HCT116 (cell line): ENCODE measurements around the gene CDCP1.

ENCODE experiments used
- EZH2 ChIP-seq: fragments of 200-600 bp; sonication (generic); IDR thresholded peaks from 2 replicates; pipeline ENCODE4 v1.6.1; 2017; ENCODE audit warnings: antibody characterized with exemption, mixed run types
- POLR2A ChIP-seq: IDR thresholded peaks from 2 replicates; pipeline ENCODE4 v1.7.0; 2011; ENCODE audit warnings: borderline replicate concordance; ENCODE audit not compliant: insufficient read depth, insufficient read length; ENCODE audit errors: extremely low read depth
- REST ChIP-seq: IDR thresholded peaks from 2 replicates; pipeline ENCODE4 v1.6.1; 2012; ENCODE audit warnings: low read depth
- TF ChIP-seq, protein P1 (sequence below), 3 experiments: fragments of 200-600 bp in 1 of 3; sonication (generic) in 1 of 3; IDR thresholded peaks in 2 of 3; conservative IDR thresholded peaks in 1 of 3; 2 replicates each; pipeline ENCODE4 v1.5.1; 2012 to 2017; ENCODE audit warnings: low read depth in 2 of 3, low read length in 2 of 3, antibody characterized with exemption in 1 of 3, borderline replicate concordance in 1 of 3, control low read depth in 1 of 3, mild to moderate bottlenecking in 1 of 3, mixed read lengths in 1 of 3, mixed run types in 1 of 3, moderate library complexity in 1 of 3; ENCODE audit not compliant: insufficient read depth in 1 of 3

GRCh38 chr3:45035441-45036301 lies 110.5 kb downstream of the CDCP1 start:
- TF ChIP-seq, protein P1, sequence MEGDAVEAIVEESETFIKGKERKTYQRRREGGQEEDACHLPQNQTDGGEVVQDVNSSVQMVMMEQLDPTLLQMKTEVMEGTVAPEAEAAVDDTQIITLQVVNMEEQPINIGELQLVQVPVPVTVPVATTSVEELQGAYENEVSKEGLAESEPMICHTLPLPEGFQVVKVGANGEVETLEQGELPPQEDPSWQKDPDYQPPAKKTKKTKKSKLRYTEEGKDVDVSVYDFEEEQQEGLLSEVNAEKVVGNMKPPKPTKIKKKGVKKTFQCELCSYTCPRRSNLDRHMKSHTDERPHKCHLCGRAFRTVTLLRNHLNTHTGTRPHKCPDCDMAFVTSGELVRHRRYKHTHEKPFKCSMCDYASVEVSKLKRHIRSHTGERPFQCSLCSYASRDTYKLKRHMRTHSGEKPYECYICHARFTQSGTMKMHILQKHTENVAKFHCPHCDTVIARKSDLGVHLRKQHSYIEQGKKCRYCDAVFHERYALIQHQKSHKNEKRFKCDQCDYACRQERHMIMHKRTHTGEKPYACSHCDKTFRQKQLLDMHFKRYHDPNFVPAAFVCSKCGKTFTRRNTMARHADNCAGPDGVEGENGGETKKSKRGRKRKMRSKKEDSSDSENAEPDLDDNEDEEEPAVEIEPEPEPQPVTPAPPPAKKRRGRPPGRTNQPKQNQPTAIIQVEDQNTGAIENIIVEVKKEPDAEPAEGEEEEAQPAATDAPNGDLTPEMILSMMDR (IDR thresholded peaks at IDR 0.05 in 2 of 3, conservative IDR thresholded peaks at IDR 0.05 in 1 of 3; ENCODE audit: borderline replicate concordance in 1 of 3, insufficient read depth in 1 of 3, low read depth in 2 of 3, low read length in 2 of 3), result no peak
- TF ChIP-seq POLR2A (no peak), EZH2 (no peak), REST (no peak)
